Measurements from ENCODE around the gene NRCAM. TPM values are rescaled to one million over a fixed set of nuclear protein-coding genes. Genes with fewer than 3 reads are reported as not detected.
A peak's percentile ranks its signal among the peaks of the same experiment; 100 is the strongest.

The NRCAM gene
- total and polyA plus RNA-seq, 2 of the 8 experiments (the other 6 are each of a cell fraction or from before 2014, with no cell fraction given): 2.7 to 3.8 TPM

- TF ChIP-seq CHD7 (IDR thresholded peaks at IDR 0.05; ENCODE audit: insufficient replicate concordance, low read length): no peak
- TF ChIP-seq KDM1A (IDR thresholded peaks at IDR 0.05; ENCODE audit: borderline replicate concordance, low read length): no peak
- peak; percentile 55 for TF ChIP-seq EZH2 (IDR thresholded peaks at IDR 0.05; ENCODE audit: low read depth, low read length, severe bottlenecking)
- TF ChIP-seq, protein P1, sequence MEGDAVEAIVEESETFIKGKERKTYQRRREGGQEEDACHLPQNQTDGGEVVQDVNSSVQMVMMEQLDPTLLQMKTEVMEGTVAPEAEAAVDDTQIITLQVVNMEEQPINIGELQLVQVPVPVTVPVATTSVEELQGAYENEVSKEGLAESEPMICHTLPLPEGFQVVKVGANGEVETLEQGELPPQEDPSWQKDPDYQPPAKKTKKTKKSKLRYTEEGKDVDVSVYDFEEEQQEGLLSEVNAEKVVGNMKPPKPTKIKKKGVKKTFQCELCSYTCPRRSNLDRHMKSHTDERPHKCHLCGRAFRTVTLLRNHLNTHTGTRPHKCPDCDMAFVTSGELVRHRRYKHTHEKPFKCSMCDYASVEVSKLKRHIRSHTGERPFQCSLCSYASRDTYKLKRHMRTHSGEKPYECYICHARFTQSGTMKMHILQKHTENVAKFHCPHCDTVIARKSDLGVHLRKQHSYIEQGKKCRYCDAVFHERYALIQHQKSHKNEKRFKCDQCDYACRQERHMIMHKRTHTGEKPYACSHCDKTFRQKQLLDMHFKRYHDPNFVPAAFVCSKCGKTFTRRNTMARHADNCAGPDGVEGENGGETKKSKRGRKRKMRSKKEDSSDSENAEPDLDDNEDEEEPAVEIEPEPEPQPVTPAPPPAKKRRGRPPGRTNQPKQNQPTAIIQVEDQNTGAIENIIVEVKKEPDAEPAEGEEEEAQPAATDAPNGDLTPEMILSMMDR (IDR thresholded peaks at IDR 0.05; ENCODE audit: control extremely low read depth in 1 of 3, insufficient read depth in 1 of 3, low read depth in 1 of 3, low read length in 3 of 3): peak in 2 of 3 experiments; percentile 11 to 13; a peak in 2 of 4 replicates
- no peak for TF ChIP-seq CTBP2 (IDR thresholded peaks at IDR 0.05; ENCODE audit: borderline replicate concordance, insufficient read depth, insufficient read length, low read length)
Measured at GRCh38 chr7:108454674-108455550, 1.3 kb downstream of the NRCAM start (continued).

Measured in H1 (cell line).